GM11168 (cell line): ENCODE results near the gene TMEM126A.
"Not testable (repeated sequence)": the region's sequence is repeated elsewhere in the genome, so short reads cannot be mapped to it uniquely, and the experiment has no call there.

Source experiments
- in situ Hi-C: fragments of 300-500 bp; cut with MboI; formaldehyde crosslinking; loops from one replicate; pipeline ENCODE4 v1.12.0; 2022; ENCODE audit warnings: low sequenced_read_pairs; ENCODE audit not compliant: unreplicated experiment

The TMEM126A gene

GRCh38 chr11:85654343-85654742, 6.6 kb downstream of the TMEM126A start:
- in situ Hi-C loops, result not testable (repeated sequence)

- in situ Hi-C loops, result no loop called here
These were observed 9.0 kb downstream of the TMEM126A start for GRCh38 chr11:85656777-85657176.

GRCh38 chr11:85658180-85658579, 10.4 kb downstream of the TMEM126A start:
- in situ Hi-C loops, result no loop called here

GRCh38 chr11:85661972-85662664, 14.4 kb downstream of the TMEM126A start:
- in situ Hi-C loops, result no loop called here

GRCh38 chr11:85663080-85663752, 15.4 kb downstream of the TMEM126A start:
- in situ Hi-C loops, result no loop called here

GRCh38 chr11:85663753-85664614, 16.2 kb downstream of the TMEM126A start:
- in situ Hi-C loops, result no loop called here

- in situ Hi-C loops, result no loop called here
These were observed 17.1 kb downstream of the TMEM126A start, which contains the start of gene CREBZF for GRCh38 chr11:85664615-85665481. TSS of gene CREBZF (minus strand) at chr11:85665129. CDS start at chr11:85664875, 254 bp downstream.

- in situ Hi-C loops, result no loop called here
These were observed 18.0 kb downstream of the TMEM126A start for GRCh38 chr11:85665733-85666132.

GRCh38 chr11:85666687-85667086, 18.9 kb downstream of the TMEM126A start:
- in situ Hi-C loops, result no loop called here

GRCh38 chr11:85668157-85668556, 20.4 kb downstream of the TMEM126A start:
- in situ Hi-C loops, result no loop called here

GRCh38 chr11:85670949-85671663, 23.3 kb downstream of the TMEM126A start:
- in situ Hi-C loops, result not testable (repeated sequence)

- in situ Hi-C loops, result no loop called here
These were observed 24.5 kb downstream of the TMEM126A start for GRCh38 chr11:85672105-85672902.

GRCh38 chr11:85673393-85673792, 25.6 kb downstream of the TMEM126A start:
- in situ Hi-C loops, result no loop called here

- in situ Hi-C loops, result no loop called here
These were observed 31.8 kb downstream of the TMEM126A start for GRCh38 chr11:85679576-85679975.

- in situ Hi-C loops, result no loop called here
These were observed 33.1 kb downstream of the TMEM126A start for GRCh38 chr11:85680897-85681296.

GRCh38 chr11:85682330-85683305, 34.9 kb downstream of the TMEM126A start:
- in situ Hi-C loops, result no loop called here

GRCh38 chr11:85685125-85685819, 37.5 kb downstream of the TMEM126A start:
- in situ Hi-C loops, result no loop called here
